ENCODE results near the gene RERE. TPM values are rescaled to one million over a fixed set of nuclear protein-coding genes. Genes with fewer than 3 reads are reported as not detected.

The RERE gene
- total RNA-seq, 1 experiment from 2014 or later, result 161 TPM

GRCh38 chr1:8746554-8746953 lies 70.9 kb downstream of the RERE start:
- H3K27ac Mint-ChIP-seq, result no peak overlapping the region
- DNase-seq (ENCODE audit: low spot score), result no peak
- H3K9me3 Mint-ChIP-seq, result peaks cover 6% of the 10 kb centered on the region
- CTCF ChIA-PET, result no interaction called here
- POLR2A ChIA-PET, result no interaction called here
- H3K4me1 Mint-ChIP-seq, result peaks cover 14% of the 10 kb centered on the region
- ATAC-seq, result no peak
- TF ChIP-seq FOXK1 (CRISPR knock-in tag; IDR thresholded peaks at IDR 0.05) (no peak), ZNF416 (CRISPR knock-in tag; IDR thresholded peaks at IDR 0.05) (no peak), NFYB (CRISPR knock-in tag; conservative IDR thresholded peaks at IDR 0.05; ENCODE audit: low read depth) (no peak), ATF1 (CRISPR knock-in tag; IDR thresholded peaks at IDR 0.05) (no peak), JAZF1 (CRISPR knock-in tag; IDR thresholded peaks at IDR 0.05) (no peak), MAX (CRISPR knock-in tag; IDR thresholded peaks at IDR 0.05) (no peak), IRF2 (CRISPR knock-in tag; IDR thresholded peaks at IDR 0.05; ENCODE audit: borderline replicate concordance, low read depth) (no peak), ZNF396 (CRISPR knock-in tag; IDR thresholded peaks at IDR 0.05; ENCODE audit: borderline replicate concordance) (no peak), RELA (CRISPR knock-in tag; IDR thresholded peaks at IDR 0.05; ENCODE audit: borderline replicate concordance) (no peak), E2F4 (CRISPR knock-in tag; IDR thresholded peaks at IDR 0.05; ENCODE audit: borderline replicate concordance, low read depth) (no peak), ATF3 (CRISPR knock-in tag; conservative IDR thresholded peaks at IDR 0.05) (no peak), STAT6 (CRISPR knock-in tag; conservative IDR thresholded peaks at IDR 0.05; ENCODE audit: low read depth) (no peak), OVOL2 (CRISPR knock-in tag; IDR thresholded peaks at IDR 0.05; ENCODE audit: borderline replicate concordance) (no peak), FOXP1 (CRISPR knock-in tag; IDR thresholded peaks at IDR 0.05; ENCODE audit: borderline replicate concordance) (no peak), PREB (CRISPR knock-in tag; IDR thresholded peaks at IDR 0.05; ENCODE audit: borderline replicate concordance) (no peak)
- no peaks in the 10 kb centered on the region for H3K27me3 Mint-ChIP-seq (ENCODE audit: low read depth)
- peaks cover 7% of the 10 kb centered on the region; the same call in 1 of the 2 replicates for H3K36me3 Mint-ChIP-seq
- no peak overlapping the region for H3K4me3 Mint-ChIP-seq

- no peak for DNase-seq (ENCODE audit: low spot score)
- ChIA-PET POLR2A (no interaction called here), CTCF (no interaction called here)
- Mint-ChIP-seq H3K27me3 (ENCODE audit: low read depth) (no peaks in the 10 kb centered on the region), H3K4me1 (peaks cover 12% of the 10 kb centered on the region), H3K4me3 (no peak overlapping the region), H3K9me3 (peaks cover 9% of the 10 kb centered on the region), H3K27ac (peak overlapping the region; percentile 55), H3K36me3 (peaks cover 14% of the 10 kb centered on the region)
- ATAC-seq, result no peak
- TF ChIP-seq FOXK1 (CRISPR knock-in tag; IDR thresholded peaks at IDR 0.05) (no peak), CTCF (IDR thresholded peaks at IDR 0.05) (no peak), GABPB1 (CRISPR knock-in tag; IDR thresholded peaks at IDR 0.05) (no peak), ZNF532 (CRISPR knock-in tag; IDR thresholded peaks at IDR 0.05; ENCODE audit: borderline replicate concordance) (no peak), ATF6 (CRISPR knock-in tag; IDR thresholded peaks at IDR 0.05) (no peak), OVOL2 (CRISPR knock-in tag; IDR thresholded peaks at IDR 0.05; ENCODE audit: borderline replicate concordance) (no peak)
These were observed 71.6 kb downstream of the RERE start for GRCh38 chr1:8745749-8746390.

Measured in WTC11 (cell line).